ENCODE results near the gene ELMO1. TPM values are rescaled to one million over a fixed set of nuclear protein-coding genes. Genes with fewer than 3 reads are reported as not detected.

ELMO1 gene
- total RNA-seq, 1 donor from 2014 or later = 53.8 TPM

DNA sequence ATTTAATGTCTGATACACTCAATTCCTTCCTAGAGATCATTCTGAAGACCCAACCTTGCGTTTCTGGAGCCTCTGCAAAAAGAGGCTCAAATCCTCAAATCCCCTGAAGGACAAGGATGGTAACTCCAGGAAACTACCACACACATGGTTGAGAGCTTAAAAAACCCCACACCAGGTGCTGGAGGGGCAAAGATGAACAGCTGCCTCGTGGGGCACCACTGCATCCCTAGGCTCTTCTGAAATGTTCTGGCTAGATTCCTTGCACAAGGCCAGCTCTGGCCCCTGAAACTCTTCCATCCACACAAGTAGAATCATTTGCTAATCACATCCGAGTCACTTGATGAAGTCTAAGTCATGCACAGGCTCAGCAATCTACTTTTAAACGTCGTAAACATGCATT is 286.6 kb downstream of the ELMO1 start:
- DNase-seq (no peak), ATAC-seq (no peak)
- TF ChIP-seq, protein P1, sequence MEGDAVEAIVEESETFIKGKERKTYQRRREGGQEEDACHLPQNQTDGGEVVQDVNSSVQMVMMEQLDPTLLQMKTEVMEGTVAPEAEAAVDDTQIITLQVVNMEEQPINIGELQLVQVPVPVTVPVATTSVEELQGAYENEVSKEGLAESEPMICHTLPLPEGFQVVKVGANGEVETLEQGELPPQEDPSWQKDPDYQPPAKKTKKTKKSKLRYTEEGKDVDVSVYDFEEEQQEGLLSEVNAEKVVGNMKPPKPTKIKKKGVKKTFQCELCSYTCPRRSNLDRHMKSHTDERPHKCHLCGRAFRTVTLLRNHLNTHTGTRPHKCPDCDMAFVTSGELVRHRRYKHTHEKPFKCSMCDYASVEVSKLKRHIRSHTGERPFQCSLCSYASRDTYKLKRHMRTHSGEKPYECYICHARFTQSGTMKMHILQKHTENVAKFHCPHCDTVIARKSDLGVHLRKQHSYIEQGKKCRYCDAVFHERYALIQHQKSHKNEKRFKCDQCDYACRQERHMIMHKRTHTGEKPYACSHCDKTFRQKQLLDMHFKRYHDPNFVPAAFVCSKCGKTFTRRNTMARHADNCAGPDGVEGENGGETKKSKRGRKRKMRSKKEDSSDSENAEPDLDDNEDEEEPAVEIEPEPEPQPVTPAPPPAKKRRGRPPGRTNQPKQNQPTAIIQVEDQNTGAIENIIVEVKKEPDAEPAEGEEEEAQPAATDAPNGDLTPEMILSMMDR (IDR thresholded peaks at IDR 0.05) = no peak
- Histone ChIP-seq H3K9me3 (no peaks in the 10 kb centered on the region), H3K36me3 (no peaks in the 10 kb centered on the region), H3K4me1 (no peaks in the 10 kb centered on the region), H3K27ac (no peak overlapping the region), H3K4me3 (no peak overlapping the region), H3K27me3 (no peaks in the 10 kb centered on the region)
- intact Hi-C loops (cut with DNase I) = no loop called here

DNA sequence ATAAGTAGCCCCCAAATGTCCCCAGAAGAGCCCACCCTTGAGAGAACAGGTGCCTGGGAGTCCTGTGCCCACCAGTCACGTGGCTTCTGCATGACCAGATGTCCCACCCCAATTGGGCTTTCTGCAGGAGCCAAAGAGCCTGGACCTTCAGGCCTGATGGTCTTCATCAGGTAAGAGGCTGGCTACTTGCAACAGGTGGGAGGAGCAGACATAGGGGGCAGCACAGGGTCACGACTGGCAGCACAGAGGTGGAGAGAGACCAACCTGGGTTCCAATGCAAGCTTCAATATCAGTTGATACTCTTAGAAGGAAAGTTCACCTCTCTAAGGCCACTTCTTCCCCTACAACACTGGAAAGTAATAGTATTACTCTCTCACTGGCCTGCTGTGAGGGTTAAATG is 288.0 kb downstream of the ELMO1 start:
- Histone ChIP-seq H3K36me3 (no peaks in the 10 kb centered on the region), H3K27me3 (no peaks in the 10 kb centered on the region), H3K4me3 (no peak overlapping the region), H3K27ac (no peak overlapping the region), H3K4me1 (no peaks in the 10 kb centered on the region), H3K9me3 (no peaks in the 10 kb centered on the region)
- DNase-seq (no peak), ATAC-seq (no peak)
- TF ChIP-seq, protein P1 (IDR thresholded peaks at IDR 0.05) = no peak
- intact Hi-C loops (cut with DNase I) = no loop called here

DNA sequence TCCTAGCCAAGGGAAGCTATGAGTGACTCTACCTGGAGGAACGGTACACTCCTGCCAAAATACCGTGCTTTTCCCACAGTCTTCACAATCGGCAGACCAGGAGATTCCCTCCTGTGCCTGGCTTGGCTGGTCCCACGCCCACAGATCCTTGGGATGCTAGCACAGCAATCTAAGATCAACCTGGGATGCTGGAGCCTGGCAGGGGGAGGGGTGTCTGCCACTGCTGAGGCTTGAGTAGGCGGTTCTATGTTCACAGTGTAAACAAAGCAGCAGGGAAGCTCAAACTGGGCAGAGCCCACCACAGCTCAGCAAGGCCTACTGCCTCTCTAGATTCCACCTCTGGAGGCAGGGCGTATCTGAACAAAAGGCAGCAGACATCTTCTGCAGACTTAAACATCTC is 295.3 kb downstream of the ELMO1 start:
- Histone ChIP-seq H3K27me3 (no peaks in the 10 kb centered on the region), H3K27ac (no peak overlapping the region), H3K4me1 (no peaks in the 10 kb centered on the region), H3K36me3 (no peaks in the 10 kb centered on the region), H3K9me3 (no peaks in the 10 kb centered on the region), H3K4me3 (no peak overlapping the region)
- DNase-seq (no peak), ATAC-seq (no peak)
- TF ChIP-seq, protein P1 (IDR thresholded peaks at IDR 0.05) = no peak
- intact Hi-C loops (cut with DNase I) = no loop called here

DNA sequence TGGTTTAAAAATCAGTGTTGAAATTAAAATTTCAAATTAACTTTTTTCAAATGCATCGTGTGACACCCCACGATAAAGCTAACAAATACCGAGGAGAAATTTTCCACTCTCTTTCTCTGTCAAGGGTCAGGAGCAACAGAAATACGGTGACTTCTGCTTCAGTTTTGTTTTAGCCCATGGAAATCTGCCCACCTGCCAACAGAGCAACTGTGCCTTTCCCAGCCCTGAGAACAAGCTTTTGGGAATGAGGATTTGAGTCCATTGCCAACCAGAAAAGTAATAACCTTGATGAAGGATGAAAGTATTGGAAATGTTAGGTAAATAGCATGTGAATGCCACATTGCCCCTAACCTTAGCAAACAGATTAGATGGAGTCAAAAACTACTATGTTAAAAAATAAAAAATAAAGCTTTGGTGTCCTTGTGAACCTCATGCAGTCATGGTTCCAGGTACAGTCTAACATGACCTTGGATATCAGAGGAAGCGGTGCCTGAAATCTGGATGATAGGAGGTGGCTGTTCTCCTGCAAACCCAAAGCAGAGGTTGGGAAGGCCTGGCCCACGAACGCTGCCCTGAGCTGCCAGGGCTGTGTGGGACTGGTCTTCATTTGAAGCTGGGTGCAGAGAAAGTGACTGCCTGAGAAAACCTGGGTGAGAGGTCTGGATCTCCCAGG is 296.8 kb downstream of the ELMO1 start:
- intact Hi-C loops (cut with DNase I) = no loop called here
- Histone ChIP-seq H3K9me3 (no peaks in the 10 kb centered on the region), H3K27ac (no peak overlapping the region), H3K27me3 (no peaks in the 10 kb centered on the region), H3K4me1 (no peaks in the 10 kb centered on the region), H3K36me3 (no peaks in the 10 kb centered on the region), H3K4me3 (no peak overlapping the region)
- DNase-seq (no peak), ATAC-seq (no peak)
- TF ChIP-seq, protein P1 (IDR thresholded peaks at IDR 0.05) = no peak

DNA sequence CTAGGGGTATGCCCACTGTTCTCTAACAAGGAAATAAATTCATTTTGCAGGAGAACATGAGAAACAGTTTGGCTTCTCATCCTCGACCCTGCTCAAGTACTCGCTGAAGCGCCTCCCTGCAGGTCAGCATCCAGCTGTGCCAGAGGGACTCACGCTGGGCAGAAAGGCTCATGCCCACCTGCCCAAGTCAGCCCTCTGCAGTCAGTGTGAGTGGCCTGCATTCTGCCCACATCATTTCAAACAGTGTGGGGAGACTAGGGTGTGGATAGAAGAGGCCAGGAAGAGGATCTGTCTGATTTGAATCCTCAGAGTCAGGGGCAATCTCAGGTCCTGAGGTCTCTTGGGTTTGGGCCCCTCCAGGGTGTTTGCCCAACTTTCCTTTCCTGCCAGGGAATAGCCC is 297.8 kb downstream of the ELMO1 start:
- DNase-seq = no peak
- H3K27me3 ChIP-seq = no peaks in the 10 kb centered on the region
- TF ChIP-seq, protein P1 (IDR thresholded peaks at IDR 0.05) = no peak
- intact Hi-C loops (cut with DNase I) = no loop called here
- H3K9me3 ChIP-seq = no peaks in the 10 kb centered on the region
- no peaks in the 10 kb centered on the region for H3K36me3 ChIP-seq
- H3K4me3 ChIP-seq = no peak overlapping the region
- H3K4me1 ChIP-seq = no peaks in the 10 kb centered on the region
- H3K27ac ChIP-seq = no peak overlapping the region
- ATAC-seq = no peak

DNA sequence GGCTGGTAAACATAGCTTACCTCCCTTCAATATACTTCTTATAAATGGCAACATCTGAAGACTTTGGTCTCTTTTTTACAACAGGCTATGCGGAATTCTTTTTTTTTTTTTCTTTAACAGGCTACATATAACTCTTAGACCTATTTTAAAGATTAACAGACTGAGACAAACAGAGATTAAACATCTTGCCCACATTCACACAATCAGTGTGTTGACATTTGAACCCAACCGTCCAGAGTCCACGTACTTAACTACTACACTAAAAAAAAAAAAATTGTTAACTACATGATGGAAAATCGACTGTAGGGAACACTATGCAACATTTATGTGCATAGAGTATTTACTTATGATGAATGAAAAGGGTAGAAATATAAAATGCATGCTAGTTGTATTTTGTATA is 298.5 kb downstream of the ELMO1 start:
- no peak overlapping the region for H3K4me3 ChIP-seq
- H3K27ac ChIP-seq = no peak overlapping the region
- no peaks in the 10 kb centered on the region for H3K27me3 ChIP-seq
- no peaks in the 10 kb centered on the region for H3K4me1 ChIP-seq
- H3K9me3 ChIP-seq = no peaks in the 10 kb centered on the region
- intact Hi-C loops (cut with DNase I) = no loop called here
- TF ChIP-seq, protein P1 (IDR thresholded peaks at IDR 0.05) = no peak
- ATAC-seq (no peak), DNase-seq (no peak)
- no peaks in the 10 kb centered on the region for H3K36me3 ChIP-seq
